Measurements from ENCODE around the gene NFIB.

GRCh38 chr9:14281136-14281795, 32.7 kb downstream of the NFIB start:
- TF ChIP-seq CTCF (IDR thresholded peaks at IDR 0.05), result no peak
- no peak for TF ChIP-seq EP300 (IDR thresholded peaks at IDR 0.05)

Measured in stomach (tissue), 4 donors.